Activated T-helper 17 cell treated with anti-CD3 and anti-CD28 coated beads, Interleukin-2, amount 50 U/mL, for 72 hours (primary cell): Measurements from ENCODE around the gene P2RY1. TPM values are rescaled to one million over a fixed set of nuclear protein-coding genes. Genes with fewer than 3 reads are reported as not detected.
"Not testable (repeated sequence)": the region's sequence is repeated elsewhere in the genome, so short reads cannot be mapped to it uniquely, and the experiment has no call there.

Experiments
- ATAC-seq: fragments of 150-1000 bp; cut with Tn5 transposase; replicated peaks from 2 replicates; pipeline ENCODE4 v1.10.0; 2021; ENCODE audit warnings: mild to moderate bottlenecking, moderate library complexity
- H3K27ac Mint-ChIP-seq: one replicate; pipeline ENCODE4 v1.8.0; 2022; ENCODE audit warnings: mixed read lengths
- H3K27me3 Mint-ChIP-seq: one replicate; pipeline ENCODE4 v1.8.0; 2022; ENCODE audit warnings: mixed read lengths
- H3K36me3 Mint-ChIP-seq: one replicate; pipeline ENCODE4 v1.8.0; 2022; ENCODE audit warnings: low read depth, mild to moderate bottlenecking, mixed read lengths
- H3K4me1 Mint-ChIP-seq: one replicate; pipeline ENCODE4 v1.8.0; 2022; ENCODE audit warnings: mixed read lengths
- H3K4me3 Mint-ChIP-seq: one replicate; pipeline ENCODE4 v1.8.0; 2022; ENCODE audit warnings: mild to moderate bottlenecking, mixed read lengths
- H3K9me3 Mint-ChIP-seq: one replicate; pipeline ENCODE4 v1.8.0; 2022; ENCODE audit warnings: mixed read lengths
- total RNA-seq, 2 donors: library from RNA; stranded (reverse); gene quantifications; one replicate each; pipeline ENCODE4 v1.2.3, GENCODE V29; 2022

The P2RY1 gene
- total RNA-seq, 2 donors from 2014 or later = 0.11 to 0.17 TPM

DNA sequence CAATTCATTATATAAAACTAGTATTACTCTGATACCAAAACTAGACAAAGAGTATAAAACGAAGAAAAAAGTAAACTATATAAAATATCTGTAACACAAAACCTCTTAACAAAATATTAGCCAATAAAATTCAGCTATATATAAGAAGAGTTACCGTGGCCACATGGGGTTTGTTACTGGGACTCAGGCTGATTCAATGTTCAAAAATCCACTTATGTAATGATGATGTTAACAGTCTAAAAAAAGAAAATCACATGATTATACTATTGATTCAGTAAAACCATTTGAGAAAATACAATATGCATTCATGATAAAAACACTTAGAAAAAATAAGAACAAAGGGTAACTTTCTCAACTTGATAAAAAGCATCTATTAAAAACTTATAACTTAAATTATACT is 18.3 kb downstream of the P2RY1 start:
- no peak overlapping the region for H3K4me3 Mint-ChIP-seq
- ATAC-seq = no peak

DNA sequence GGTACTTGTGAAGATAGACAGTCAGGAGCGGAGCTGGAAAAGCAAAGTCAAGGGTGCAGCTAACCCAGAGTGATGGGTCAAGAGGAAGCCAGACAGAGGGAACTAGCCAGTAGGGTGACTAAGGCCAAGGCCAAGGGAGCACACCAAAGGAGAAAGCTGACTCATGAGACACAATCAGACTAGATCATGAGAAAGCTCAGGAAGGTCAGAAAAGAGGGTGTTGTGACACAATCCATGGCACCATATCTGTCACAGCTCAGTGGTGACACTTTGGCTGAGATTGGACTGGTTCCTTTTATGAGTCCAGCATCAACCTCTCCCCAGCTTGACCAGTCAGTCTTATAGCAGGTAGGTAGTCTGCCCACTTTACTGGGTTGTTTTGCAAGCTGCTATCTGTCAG is 22.2 kb downstream of the P2RY1 start:
- Mint-ChIP-seq H3K27me3 (peaks cover 3% of the 10 kb centered on the region), H3K4me3 (no peak overlapping the region), H3K9me3 (no peaks in the 10 kb centered on the region), H3K4me1 (no peaks in the 10 kb centered on the region), H3K27ac (no peak overlapping the region), H3K36me3 (no peaks in the 10 kb centered on the region)
- ATAC-seq = peak; percentile 40

More for the DNA sequence above, 18.3 kb downstream of the P2RY1 start:
- H3K27me3 Mint-ChIP-seq = peaks cover 6% of the 10 kb centered on the region
- no peak overlapping the region for H3K27ac Mint-ChIP-seq
- peaks cover 6% of the 10 kb centered on the region for H3K9me3 Mint-ChIP-seq
- no peaks in the 10 kb centered on the region for H3K4me1 Mint-ChIP-seq
- H3K36me3 Mint-ChIP-seq = no peaks in the 10 kb centered on the region

DNA sequence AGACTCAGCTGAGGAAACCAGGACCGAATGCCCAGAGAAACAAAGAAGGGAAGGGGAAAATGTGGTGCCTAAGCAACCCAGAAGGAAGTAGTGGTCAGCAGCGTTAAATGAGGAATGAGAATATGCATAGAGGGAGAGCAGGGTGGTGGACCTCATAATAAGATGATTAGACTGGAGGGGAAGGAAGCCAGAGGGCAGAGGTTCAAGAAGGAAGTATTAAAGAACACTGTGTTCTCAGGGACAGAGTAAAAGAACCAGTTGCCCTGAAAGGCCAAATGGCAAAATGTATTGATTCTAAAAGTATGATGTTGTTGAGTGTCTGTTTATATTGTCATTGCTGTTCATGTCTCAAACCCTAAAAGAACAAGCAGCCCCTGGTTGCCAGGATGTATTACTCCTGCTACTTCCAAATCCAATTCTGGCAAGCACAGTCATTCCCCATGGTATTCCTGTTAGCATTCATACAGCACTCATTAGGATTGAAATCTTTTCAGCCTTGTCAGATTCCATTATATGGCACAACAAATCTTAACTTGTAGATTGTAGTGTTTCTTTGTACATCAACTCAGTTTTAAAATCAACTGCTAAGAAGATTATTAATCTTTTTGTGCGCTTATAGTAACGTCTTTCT is 23.4 kb downstream of the P2RY1 start:
- Mint-ChIP-seq H3K4me1 (no peaks in the 10 kb centered on the region), H3K9me3 (no peaks in the 10 kb centered on the region), H3K36me3 (no peaks in the 10 kb centered on the region), H3K27ac (no peak overlapping the region), H3K4me3 (no peak overlapping the region), H3K27me3 (peaks cover 3% of the 10 kb centered on the region)
- no peak for ATAC-seq

DNA sequence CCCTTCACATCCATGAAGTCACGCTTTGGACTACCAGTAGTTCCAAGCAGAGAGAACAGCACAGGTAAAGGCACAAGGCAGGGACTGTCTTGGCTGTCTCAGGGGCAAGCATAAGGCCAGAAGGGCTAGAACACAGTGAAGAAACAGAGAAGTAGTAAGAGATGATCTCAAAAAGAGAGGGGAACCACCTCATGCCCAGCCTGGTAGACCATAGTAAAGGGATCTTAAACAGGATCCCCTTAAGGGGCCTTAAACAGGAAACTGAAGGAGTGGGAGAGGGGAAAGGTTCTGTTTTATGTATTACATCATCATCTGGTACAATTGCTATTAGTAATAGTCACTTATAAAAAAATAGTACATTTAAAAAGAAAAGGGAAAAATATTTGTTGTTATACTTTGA is 25.8 kb downstream of the P2RY1 start:
- Mint-ChIP-seq H3K9me3 (no peaks in the 10 kb centered on the region), H3K27me3 (peaks cover 3% of the 10 kb centered on the region), H3K36me3 (no peaks in the 10 kb centered on the region), H3K27ac (no peak overlapping the region), H3K4me3 (no peak overlapping the region), H3K4me1 (no peaks in the 10 kb centered on the region)
- ATAC-seq = no peak

DNA sequence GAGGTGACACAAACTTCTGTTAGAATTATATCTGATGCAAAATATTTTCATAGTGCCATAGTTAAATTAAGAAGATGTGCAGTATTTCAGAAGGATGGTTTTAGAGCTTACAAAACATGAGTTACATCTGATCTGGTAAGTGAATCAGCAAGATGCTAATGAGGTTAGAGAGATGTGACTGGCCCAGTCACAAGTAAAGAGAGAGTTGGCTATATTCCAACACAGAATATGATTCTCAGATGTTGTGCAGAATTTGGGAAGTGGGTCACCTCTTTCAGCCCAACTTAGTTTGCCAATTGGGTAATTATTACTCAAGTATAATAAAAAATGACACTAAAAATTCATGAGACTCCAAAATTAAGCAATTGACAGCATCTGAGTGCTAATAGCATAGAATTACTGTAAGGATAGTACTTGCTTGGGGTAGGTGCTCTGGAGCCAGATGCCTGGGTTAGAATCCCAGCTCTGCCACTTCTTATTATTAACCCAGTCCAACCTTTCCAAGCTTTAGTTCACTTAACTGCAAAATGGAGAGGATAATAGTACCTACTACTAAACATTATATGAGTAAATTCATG is 30.8 kb downstream of the P2RY1 start:
- ATAC-seq = no peak
- peaks cover 3% of the 10 kb centered on the region for H3K27me3 Mint-ChIP-seq
- H3K4me1 Mint-ChIP-seq = no peaks in the 10 kb centered on the region
- no peaks in the 10 kb centered on the region for H3K9me3 Mint-ChIP-seq
- H3K27ac Mint-ChIP-seq = no peak overlapping the region
- no peak overlapping the region for H3K4me3 Mint-ChIP-seq
- H3K36me3 Mint-ChIP-seq = no peaks in the 10 kb centered on the region

DNA sequence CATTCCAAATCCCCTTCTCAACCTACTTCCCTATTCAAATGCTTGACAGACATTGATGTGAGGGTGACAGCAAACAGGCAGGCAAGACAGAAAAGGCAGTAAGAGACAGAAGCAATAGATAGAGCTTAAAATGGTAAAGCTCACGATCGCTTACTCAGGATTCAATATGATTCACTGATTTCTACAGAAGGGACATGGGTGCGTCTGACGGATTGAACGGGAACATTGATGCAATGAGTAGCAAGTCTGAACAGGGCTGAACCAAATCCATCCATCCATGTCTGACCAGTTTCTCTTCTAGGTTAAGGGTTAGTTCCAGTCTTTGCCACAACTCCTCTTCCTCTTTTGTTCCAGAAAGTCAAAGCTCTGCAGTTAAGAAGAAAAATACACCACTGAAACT is 35.1 kb downstream of the P2RY1 start:
- Mint-ChIP-seq H3K27ac (no peak overlapping the region), H3K4me1 (no peaks in the 10 kb centered on the region), H3K4me3 (no peak overlapping the region), H3K36me3 (no peaks in the 10 kb centered on the region), H3K9me3 (no peaks in the 10 kb centered on the region), H3K27me3 (peaks cover 8% of the 10 kb centered on the region)
- no peak for ATAC-seq

DNA sequence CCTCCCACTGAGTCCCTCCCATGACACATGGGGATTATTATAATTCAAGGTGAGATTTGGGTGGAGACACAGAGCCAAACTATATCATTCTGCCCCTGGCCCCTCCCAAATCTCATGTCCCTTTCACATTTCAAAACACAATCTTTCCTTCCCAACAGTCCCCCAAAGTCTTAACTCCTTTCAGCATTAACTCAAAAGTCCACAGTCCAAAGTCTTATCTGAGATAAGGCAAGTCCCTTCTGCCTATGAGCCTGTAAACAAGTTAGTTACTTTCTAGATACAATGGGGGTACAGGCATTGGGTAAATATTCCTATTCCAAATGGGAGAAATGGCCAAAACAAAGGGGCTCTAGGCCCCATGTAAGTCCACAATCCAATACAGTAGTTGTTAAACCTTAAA is 38.4 kb downstream of the P2RY1 start:
- H3K27me3 Mint-ChIP-seq, H3K27ac Mint-ChIP-seq, H3K4me1 Mint-ChIP-seq, ATAC-seq, H3K36me3 Mint-ChIP-seq, H3K4me3 Mint-ChIP-seq, H3K9me3 Mint-ChIP-seq: not testable (repeated sequence)

DNA sequence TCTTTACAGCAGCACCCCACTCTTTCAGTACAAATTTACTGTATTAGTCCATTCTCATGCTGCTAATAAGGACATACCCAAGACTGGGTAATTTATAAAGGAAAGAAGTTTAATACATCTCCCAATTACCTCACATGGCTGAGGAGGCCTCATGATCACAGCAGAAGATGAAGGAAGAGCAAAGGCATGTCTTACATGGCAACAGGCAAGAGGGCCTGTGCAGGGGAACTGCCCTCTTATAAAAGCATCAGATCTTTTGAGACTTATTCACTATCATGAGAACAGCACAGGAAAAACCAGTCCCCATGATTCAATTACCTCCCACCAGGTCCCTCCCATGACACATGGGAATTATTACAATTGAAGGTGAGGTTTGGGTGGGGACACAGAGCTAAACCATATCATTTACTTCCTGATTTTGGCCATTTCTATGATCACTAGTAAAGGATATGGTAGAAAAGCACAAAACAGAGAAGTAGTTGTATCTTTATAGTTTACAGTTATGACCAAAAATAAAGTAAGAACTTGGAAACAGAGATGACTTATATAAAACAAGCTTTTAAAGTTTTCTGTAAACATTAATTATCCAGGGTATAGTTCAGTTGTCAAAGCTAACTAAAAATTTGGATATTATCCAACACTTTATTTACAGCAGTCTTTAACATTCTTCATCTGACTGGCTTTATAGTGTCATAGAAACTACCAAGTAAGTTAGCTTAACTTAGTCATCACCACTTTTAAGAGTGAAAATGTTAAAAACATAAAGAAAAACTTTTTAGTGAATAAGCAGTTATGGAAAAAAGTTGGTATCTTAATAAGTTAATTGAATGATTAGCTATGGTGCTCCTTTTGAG is 40.2 kb downstream of the P2RY1 start:
- H3K36me3 Mint-ChIP-seq = no peaks in the 10 kb centered on the region
- no peak overlapping the region for H3K27ac Mint-ChIP-seq
- peaks cover 10% of the 10 kb centered on the region for H3K27me3 Mint-ChIP-seq
- H3K4me3 Mint-ChIP-seq = no peak overlapping the region
- no peak for ATAC-seq
- no peaks in the 10 kb centered on the region for H3K4me1 Mint-ChIP-seq
- peaks cover 4% of the 10 kb centered on the region for H3K9me3 Mint-ChIP-seq

DNA sequence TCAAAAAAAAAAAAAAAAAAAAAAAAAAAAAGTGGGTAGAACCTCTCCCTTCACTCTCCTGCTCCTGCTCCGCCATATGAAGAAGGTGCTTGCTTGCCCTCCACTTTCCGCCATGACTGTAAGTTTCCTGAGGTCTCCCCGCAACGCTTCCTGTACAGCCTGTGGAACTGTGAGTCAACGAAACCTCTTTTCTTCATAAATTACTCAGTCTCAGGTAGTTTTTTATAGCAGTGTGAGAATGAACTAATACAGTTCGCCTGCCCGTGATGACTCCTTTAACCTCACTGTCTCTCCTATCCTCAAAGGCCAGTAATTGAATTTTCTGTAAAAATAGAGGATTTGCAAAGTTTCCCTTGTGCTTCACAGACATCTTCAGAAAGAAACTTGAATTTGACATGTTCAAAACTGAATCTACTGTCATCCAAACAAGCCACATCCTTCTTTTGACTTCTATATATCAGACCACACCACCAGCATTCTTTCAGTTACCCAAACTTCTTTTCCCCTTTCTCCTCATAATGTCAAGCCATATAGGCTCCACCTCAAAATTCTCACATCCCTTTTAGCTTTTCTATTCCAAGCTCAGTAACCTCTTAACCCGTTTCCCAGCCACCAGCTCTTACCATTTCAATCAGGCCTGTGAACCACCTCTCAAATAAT is 44.3 kb downstream of the P2RY1 start:
- peak; percentile 74 for ATAC-seq
- no peaks in the 10 kb centered on the region for H3K4me1 Mint-ChIP-seq
- H3K9me3 Mint-ChIP-seq = peaks cover 4% of the 10 kb centered on the region
- no peak overlapping the region for H3K4me3 Mint-ChIP-seq
- no peak overlapping the region for H3K27ac Mint-ChIP-seq
- no peaks in the 10 kb centered on the region for H3K36me3 Mint-ChIP-seq
- peaks cover 3% of the 10 kb centered on the region for H3K27me3 Mint-ChIP-seq

DNA sequence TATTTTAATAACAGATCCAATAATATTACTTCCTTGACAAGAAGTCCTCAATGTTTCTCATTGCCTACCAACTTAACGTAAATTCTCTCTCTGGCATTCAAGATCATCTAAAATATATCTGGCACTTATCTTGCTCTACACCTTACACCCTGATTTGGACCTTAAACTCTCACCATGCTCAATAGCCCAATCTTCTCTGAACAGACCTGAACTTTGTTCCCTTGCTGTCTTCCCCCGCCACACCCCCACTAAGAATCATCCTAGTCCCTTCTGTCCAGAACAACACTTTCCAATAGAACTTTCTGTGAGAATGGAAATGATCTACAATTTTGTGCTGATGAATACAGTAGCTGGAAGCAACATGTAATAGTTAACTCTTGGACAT is 44.9 kb downstream of the P2RY1 start:
- ATAC-seq = no peak
- Mint-ChIP-seq H3K36me3 (no peaks in the 10 kb centered on the region), H3K4me1 (no peaks in the 10 kb centered on the region), H3K27ac (no peak overlapping the region), H3K4me3 (no peak overlapping the region), H3K9me3 (peaks cover 4% of the 10 kb centered on the region), H3K27me3 (peaks cover 3% of the 10 kb centered on the region)

DNA sequence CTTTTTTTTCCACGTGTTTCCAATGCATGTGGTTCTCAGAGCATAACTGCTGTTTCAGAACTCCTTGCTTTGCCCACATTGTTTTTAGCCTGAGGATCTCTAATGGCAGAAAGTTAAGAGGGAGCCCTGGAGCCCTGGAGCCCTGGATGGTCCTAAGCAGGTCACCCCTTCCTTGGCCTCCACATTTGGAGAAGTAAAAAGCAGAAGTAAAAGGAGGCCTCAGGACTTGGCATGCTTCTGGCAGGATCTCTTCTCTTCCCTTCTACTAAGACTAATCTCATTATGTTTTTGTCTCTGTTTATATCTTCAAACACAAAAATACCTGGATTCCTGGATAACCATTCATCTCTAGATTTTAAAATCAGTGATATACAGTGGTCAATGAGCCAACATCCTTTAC is 50.1 kb downstream of the P2RY1 start:
- Mint-ChIP-seq H3K27ac (no peak overlapping the region), H3K9me3 (no peaks in the 10 kb centered on the region), H3K4me3 (no peak overlapping the region), H3K27me3 (peaks cover 3% of the 10 kb centered on the region), H3K4me1 (no peaks in the 10 kb centered on the region), H3K36me3 (no peaks in the 10 kb centered on the region)
- ATAC-seq = no peak
